Measurements from ENCODE around the gene AFAP1.

Gene AFAP1

DNA sequence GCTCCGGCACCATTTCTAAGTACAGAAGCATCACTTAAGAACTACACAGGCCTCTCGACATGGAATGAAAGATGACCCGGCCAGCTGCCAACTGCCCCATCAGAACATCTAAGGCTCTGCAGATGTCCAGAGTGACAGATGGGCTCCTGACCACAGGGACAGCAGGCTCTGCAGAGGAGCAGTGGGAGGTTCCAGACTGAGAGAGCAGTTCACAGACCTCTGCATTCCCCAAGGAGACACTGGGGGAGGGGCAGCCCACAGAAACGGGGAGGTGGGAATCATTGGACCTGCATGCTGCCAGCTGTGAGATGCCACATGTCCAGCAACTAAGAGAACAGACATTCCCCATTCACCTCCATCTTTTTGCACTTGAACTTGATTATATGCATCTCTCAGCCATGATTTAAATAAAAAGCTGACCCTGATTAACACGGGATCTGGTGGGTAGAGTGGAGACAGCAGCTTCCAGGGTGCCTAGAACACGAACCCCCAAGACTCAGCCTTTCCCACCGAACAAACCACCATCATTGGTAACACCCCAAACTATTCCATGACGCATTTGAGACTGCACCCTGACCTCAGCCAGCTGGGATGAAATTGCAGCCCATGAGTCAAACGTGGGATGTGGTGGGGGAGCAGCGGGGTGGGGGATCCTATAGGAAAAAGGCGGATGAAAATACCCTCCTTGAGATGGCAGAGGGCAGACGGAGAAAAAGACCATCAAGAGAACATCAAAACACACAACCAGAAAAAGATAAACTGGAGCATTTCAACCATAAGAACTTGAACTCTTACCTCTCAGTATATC lies 47.2 kb downstream of the AFAP1 start:
- CTCF ChIA-PET, result no interaction called here

DNA sequence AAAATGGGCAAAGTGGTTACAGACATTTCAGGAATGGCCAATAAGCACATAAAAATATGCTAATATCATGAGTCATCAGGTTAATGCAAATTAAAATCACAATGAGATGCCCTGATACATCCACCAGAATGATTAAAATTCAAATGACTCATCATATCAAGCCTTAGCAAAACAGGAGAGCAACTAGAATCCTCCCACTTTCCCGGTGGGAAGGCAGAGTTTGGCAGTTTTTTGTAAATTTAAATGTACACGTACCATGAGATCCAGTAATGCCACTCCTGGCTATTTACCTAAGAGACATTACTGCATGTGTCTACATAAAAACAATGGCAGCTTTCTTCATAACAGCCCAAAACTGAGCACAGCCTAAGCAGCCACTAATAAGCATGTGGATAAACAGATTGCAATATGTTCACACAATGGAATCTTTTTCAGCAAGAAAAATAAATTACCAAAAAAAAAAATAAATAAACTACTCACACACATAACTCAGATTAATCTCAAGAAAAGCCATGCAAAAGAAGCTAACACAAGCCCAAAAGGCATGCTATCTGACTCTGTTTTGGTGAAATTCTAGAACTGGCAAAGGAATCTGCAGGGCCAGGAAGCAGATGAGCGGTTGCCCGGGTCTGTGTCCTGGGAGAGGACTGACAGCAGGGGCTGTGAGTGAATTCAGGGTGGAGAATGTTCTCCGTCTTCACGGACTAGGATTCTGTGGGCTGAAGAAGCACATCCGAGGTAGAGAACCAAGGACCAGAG lies 48.8 kb downstream of the AFAP1 start:
- Histone ChIP-seq H3K36me3 (ENCODE audit: control insufficient read depth in 2 of 2, insufficient read depth in 1 of 2, low read length in 2 of 2) (no peaks in the 10 kb centered on the region), H3K9me3 (ENCODE audit: control insufficient read depth, insufficient read depth, low read depth, low read length) (no peaks in the 10 kb centered on the region), H3K27ac (ENCODE audit: extremely low read depth, low read depth, low read length) (no peak overlapping the region), H3K4me1 (ENCODE audit: control insufficient read depth, insufficient read depth, low read length) (peaks cover 6% of the 10 kb centered on the region; the same call in 1 of the 2 replicates), H3K4me3 (ENCODE audit: low read depth, low read length) (no peak overlapping the region)
- TF ChIP-seq ZSCAN5A (tag by site-specific recombination; IDR thresholded peaks at IDR 0.05) (no peak), REST (tag by site-specific recombination; IDR thresholded peaks at IDR 0.05) (no peak), ZEB2 (tag by site-specific recombination; IDR thresholded peaks at IDR 0.05) (0 out of 2 replicates have a peak, but pooled peaks have one; percentile 16), ZNF549 (tag by site-specific recombination; IDR thresholded peaks at IDR 0.05) (no peak), ZBTB17 (tag by site-specific recombination; IDR thresholded peaks at IDR 0.05) (peak; percentile 27; the same call in 1 of the 2 replicates), KLF1 (tag by site-specific recombination; IDR thresholded peaks at IDR 0.05) (no peak), ZNF169 (tag by site-specific recombination; IDR thresholded peaks at IDR 0.05) (no peak), ZNF366 (tag by site-specific recombination; conservative IDR thresholded peaks at IDR 0.05) (no peak)
- TF ChIP-seq, protein P1, sequence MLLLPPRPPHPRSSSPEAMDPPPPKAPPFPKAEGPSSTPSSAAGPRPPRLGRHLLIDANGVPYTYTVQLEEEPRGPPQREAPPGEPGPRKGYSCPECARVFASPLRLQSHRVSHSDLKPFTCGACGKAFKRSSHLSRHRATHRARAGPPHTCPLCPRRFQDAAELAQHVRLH (tag by site-specific recombination; IDR thresholded peaks at IDR 0.05), result no peak
- ChIA-PET POLR2A (no interaction called here), CTCF (interaction anchor here (0.6 kb wide), 1 partner anchor 11 kb away, joined by 4 read pairs; no protein-coding TSS in a partner anchor)

More for the DNA sequence above, 47.2 kb downstream of the AFAP1 start:
- POLR2A ChIA-PET, result no interaction called here
- TF ChIP-seq GFI1B (tag by site-specific recombination; IDR thresholded peaks at IDR 0.05) (no peak), ZNF610 (tag by site-specific recombination; IDR thresholded peaks at IDR 0.05; ENCODE audit: borderline replicate concordance) (no peak), ZNF391 (tag by site-specific recombination; IDR thresholded peaks at IDR 0.05; ENCODE audit: borderline replicate concordance, low read depth) (no peak), ZFP41 (tag by site-specific recombination; IDR thresholded peaks at IDR 0.05; ENCODE audit: borderline replicate concordance) (no peak), ZFHX2 (tag by site-specific recombination; conservative IDR thresholded peaks at IDR 0.05) (no peak), YY2 (tag by site-specific recombination; IDR thresholded peaks at IDR 0.05) (no peak), KLF7 (tag by site-specific recombination; IDR thresholded peaks at IDR 0.05; ENCODE audit: borderline replicate concordance) (no peak), ZNF280D (tag by site-specific recombination; IDR thresholded peaks at IDR 0.05) (no peak), ZXDB (tag by site-specific recombination; IDR thresholded peaks at IDR 0.05) (no peak), ZNF555 (tag by site-specific recombination; conservative IDR thresholded peaks at IDR 0.05) (no peak), ZNF24 (tag by site-specific recombination; IDR thresholded peaks at IDR 0.05) (no peak), ZNF558 (tag by site-specific recombination; IDR thresholded peaks at IDR 0.05) (no peak), HOXA7 (CRISPR knock-in tag; IDR thresholded peaks at IDR 0.05; ENCODE audit: borderline replicate concordance) (no peak)
- TF ChIP-seq, protein P2, sequence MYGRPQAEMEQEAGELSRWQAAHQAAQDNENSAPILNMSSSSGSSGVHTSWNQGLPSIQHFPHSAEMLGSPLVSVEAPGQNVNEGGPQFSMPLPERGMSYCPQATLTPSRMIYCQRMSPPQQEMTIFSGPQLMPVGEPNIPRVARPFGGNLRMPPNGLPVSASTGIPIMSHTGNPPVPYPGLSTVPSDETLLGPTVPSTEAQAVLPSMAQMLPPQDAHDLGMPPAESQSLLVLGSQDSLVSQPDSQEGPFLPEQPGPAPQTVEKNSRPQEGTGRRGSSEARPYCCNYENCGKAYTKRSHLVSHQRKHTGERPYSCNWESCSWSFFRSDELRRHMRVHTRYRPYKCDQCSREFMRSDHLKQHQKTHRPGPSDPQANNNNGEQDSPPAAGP (tag by site-specific recombination; IDR thresholded peaks at IDR 0.05), result no peak
- Histone ChIP-seq H3K4me1 (ENCODE audit: control insufficient read depth, insufficient read depth, low read length) (peaks cover 6% of the 10 kb centered on the region; the same call in 1 of the 2 replicates), H3K4me3 (ENCODE audit: low read depth, low read length) (no peak overlapping the region), H3K36me3 (ENCODE audit: control insufficient read depth in 2 of 2, insufficient read depth in 1 of 2, low read length in 2 of 2) (no peaks in the 10 kb centered on the region), H3K27ac (ENCODE audit: extremely low read depth, low read depth, low read length) (no peak overlapping the region), H3K9me3 (ENCODE audit: control insufficient read depth, insufficient read depth, low read depth, low read length) (no peaks in the 10 kb centered on the region)
